ENCODE measurements around the gene TOX2.

TOX2 gene

GRCh38 chr20:44054118-44054517 lies 139.5 kb downstream of the TOX2 start:
- H3K4me1 ChIP-seq (ENCODE audit: control extremely low read depth in 1 of 4, control insufficient read depth in 4 of 4, insufficient read depth in 4 of 4, low read length in 3 of 4): no peaks in the 10 kb centered on the region
- peaks cover 0 to 11% (median 2%) of the 10 kb centered on the region in 5 experiments for H3K27me3 ChIP-seq (replicated peaks in 2 of 5; ENCODE audit: control insufficient read depth in 4 of 5, insufficient read depth in 5 of 5, low read length in 4 of 5)
- DNase-seq: no peak
- H3K27ac ChIP-seq (ENCODE audit: insufficient read depth in 1 of 2, low read depth in 1 of 2, low read length in 2 of 2, poor library complexity in 1 of 2, severe bottlenecking in 2 of 2): no peak overlapping the region
- no peaks in the 10 kb centered on the region for H3K36me3 ChIP-seq (ENCODE audit: control insufficient read depth in 4 of 4, insufficient read depth in 4 of 4, low read length in 3 of 4)
- no peak overlapping the region for H3K4me3 ChIP-seq (ENCODE audit: control insufficient read depth in 1 of 7, extremely low read depth in 1 of 7, insufficient read depth in 4 of 7, low read depth in 2 of 7, low read length in 6 of 7)
- H3K9me3 ChIP-seq (ENCODE audit: control extremely low read depth in 1 of 5, control insufficient read depth in 4 of 5, insufficient read depth in 2 of 5, low read depth in 1 of 5, low read length in 4 of 5): peaks cover 0 to 5% (median 0%) of the 10 kb centered on the region in 5 experiments
- WGBS (ENCODE audit: insufficient coverage): 96% methylated on average over 15 of the region's 16 CpGs
- CTCF ChIA-PET: interaction anchor here (0.9 to 5.6 kb wide), 4 partner anchors 27 to 306 kb away, joined by 3 to 83 read pairs (median 4); no protein-coding TSS in a partner anchor
- POLR2A ChIA-PET: no interaction called here

GRCh38 chr20:44054849-44055248 lies 140.2 kb downstream of the TOX2 start:
- ChIA-PET POLR2A (no interaction called here), CTCF (interaction anchor here (0.9 to 5.6 kb wide), 4 partner anchors 26 to 307 kb away, joined by 3 to 83 read pairs (median 4); no protein-coding TSS in a partner anchor)
- peaks cover 0 to 5% (median 0%) of the 10 kb centered on the region in 5 experiments for H3K9me3 ChIP-seq (ENCODE audit: control extremely low read depth in 1 of 5, control insufficient read depth in 4 of 5, insufficient read depth in 2 of 5, low read depth in 1 of 5, low read length in 4 of 5)
- no peak for DNase-seq
- H3K27me3 ChIP-seq (replicated peaks in 2 of 5; ENCODE audit: control insufficient read depth in 4 of 5, insufficient read depth in 5 of 5, low read length in 4 of 5): peaks cover 0 to 11% (median 2%) of the 10 kb centered on the region in 5 experiments
- no peaks in the 10 kb centered on the region for H3K36me3 ChIP-seq (ENCODE audit: control insufficient read depth in 4 of 4, insufficient read depth in 4 of 4, low read length in 3 of 4)
- 100% methylated on average over 3 of the region's 3 CpGs for WGBS (ENCODE audit: insufficient coverage)
- H3K27ac ChIP-seq (ENCODE audit: insufficient read depth in 1 of 2, low read depth in 1 of 2, low read length in 2 of 2, poor library complexity in 1 of 2, severe bottlenecking in 2 of 2): no peak overlapping the region
- H3K4me3 ChIP-seq (ENCODE audit: control insufficient read depth in 1 of 7, extremely low read depth in 1 of 7, insufficient read depth in 4 of 7, low read depth in 2 of 7, low read length in 6 of 7): no peak overlapping the region
- no peaks in the 10 kb centered on the region for H3K4me1 ChIP-seq (ENCODE audit: control extremely low read depth in 1 of 4, control insufficient read depth in 4 of 4, insufficient read depth in 4 of 4, low read length in 3 of 4)

DNA sequence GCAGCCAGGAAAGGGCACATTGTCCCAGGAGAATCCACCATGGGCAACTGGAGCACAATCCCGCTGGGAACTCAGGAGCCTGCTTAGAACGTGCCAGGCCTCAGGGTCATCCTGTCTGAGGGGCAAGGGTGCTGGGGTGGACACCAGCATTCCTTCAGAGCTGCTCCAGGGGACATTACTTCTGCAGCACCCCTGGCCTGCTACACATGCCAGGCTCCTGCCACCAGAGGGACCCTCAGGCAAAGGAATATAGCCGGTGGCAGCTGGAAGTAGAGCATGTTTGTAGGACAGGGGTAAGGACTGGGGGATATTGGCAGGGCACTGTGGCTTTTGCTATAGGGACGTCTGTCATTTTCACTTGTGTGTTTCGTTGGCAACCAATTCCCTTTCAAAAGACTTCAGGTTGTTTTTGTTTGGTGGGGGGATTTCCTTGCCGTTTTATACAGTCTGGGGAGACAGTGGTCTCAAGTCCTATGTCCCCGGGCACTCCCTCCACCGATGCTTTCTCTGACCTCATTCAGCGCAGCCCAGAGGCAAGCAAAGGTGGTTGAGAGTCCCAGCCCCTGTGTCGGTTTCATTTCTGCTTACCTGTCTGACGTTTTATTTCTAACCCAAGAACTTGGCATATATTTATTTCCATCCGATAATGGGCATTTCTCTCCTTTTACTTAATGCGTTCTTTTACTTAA lies 141.5 kb downstream of the TOX2 start:
- Histone ChIP-seq H3K27ac (ENCODE audit: insufficient read depth in 1 of 2, low read depth in 1 of 2, low read length in 2 of 2, poor library complexity in 1 of 2, severe bottlenecking in 2 of 2) (no peak overlapping the region), H3K36me3 (ENCODE audit: control insufficient read depth in 4 of 4, insufficient read depth in 4 of 4, low read length in 3 of 4) (no peaks in the 10 kb centered on the region), H3K4me3 (ENCODE audit: control insufficient read depth in 1 of 7, extremely low read depth in 1 of 7, insufficient read depth in 4 of 7, low read depth in 2 of 7, low read length in 6 of 7) (no peak overlapping the region), H3K9me3 (ENCODE audit: control extremely low read depth in 1 of 5, control insufficient read depth in 4 of 5, insufficient read depth in 2 of 5, low read depth in 1 of 5, low read length in 4 of 5) (peaks cover 0 to 5% (median 0%) of the 10 kb centered on the region in 5 experiments), H3K27me3 (replicated peaks in 2 of 5; ENCODE audit: control insufficient read depth in 4 of 5, insufficient read depth in 5 of 5, low read length in 4 of 5) (peaks cover 0 to 11% (median 2%) of the 10 kb centered on the region in 5 experiments), H3K4me1 (ENCODE audit: control extremely low read depth in 1 of 4, control insufficient read depth in 4 of 4, insufficient read depth in 4 of 4, low read length in 3 of 4) (no peaks in the 10 kb centered on the region)
- peak; percentile 53 to 73 (median 68) for DNase-seq
- 45% methylated on average over 8 of the region's 13 CpGs for WGBS (ENCODE audit: insufficient coverage)
- ChIA-PET POLR2A (no interaction called here), CTCF (interaction anchor here (0.6 to 5.6 kb wide), 6 partner anchors 9 to 42 kb away, joined by 3 to 83 read pairs (median 4); no protein-coding TSS in a partner anchor)

DNA sequence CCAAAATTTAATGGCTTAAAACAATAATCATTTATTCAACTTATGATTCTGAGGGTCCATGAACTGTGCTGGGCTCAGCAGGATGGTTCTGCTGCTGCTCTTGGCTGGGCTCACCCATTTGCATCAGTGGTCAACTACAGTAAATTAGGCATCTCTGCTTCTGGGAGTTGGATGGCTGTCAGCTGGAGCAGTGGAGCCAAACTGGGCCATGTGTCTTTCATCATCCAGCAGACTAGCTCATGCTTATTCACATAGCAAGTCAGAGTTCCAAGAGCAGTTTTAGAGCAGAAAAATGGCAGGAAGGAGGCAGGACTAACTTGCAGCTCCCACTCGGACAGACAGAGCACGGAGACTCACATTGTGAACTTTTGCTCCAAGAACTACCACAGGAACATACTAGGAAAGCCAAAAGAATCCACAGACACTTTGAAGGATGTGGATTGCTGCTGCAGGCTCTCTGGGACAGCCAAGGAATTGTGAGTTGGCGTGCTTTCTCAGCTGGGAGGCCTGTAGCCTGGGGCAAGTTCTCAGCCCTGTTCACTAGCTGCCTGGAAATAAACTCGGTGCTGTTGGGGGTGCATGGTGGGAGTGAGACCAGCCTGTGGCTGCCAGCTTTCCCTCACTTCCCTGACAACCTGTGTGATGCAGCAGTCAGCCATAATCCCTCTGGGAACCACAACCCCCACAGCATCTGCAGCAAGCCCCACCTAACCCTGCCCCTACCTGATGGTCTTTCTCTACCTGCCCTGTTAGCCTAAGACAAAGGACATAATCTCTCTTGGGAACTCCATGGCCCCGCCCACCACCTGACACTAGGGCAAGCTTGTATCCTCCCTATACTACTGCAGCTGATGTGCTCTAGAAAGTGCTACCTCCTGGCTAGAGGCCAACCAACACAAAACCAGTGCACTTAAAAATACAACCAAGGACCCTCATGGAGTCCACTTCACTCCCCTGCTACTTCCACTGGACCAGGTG lies 143.3 kb downstream of the TOX2 start:
- WGBS (ENCODE audit: insufficient coverage): 76% methylated on average over 5 of the region's 5 CpGs
- Histone ChIP-seq H3K36me3 (ENCODE audit: control insufficient read depth in 4 of 4, insufficient read depth in 4 of 4, low read length in 3 of 4) (no peaks in the 10 kb centered on the region), H3K4me3 (ENCODE audit: control insufficient read depth in 1 of 7, extremely low read depth in 1 of 7, insufficient read depth in 4 of 7, low read depth in 2 of 7, low read length in 6 of 7) (no peak overlapping the region), H3K27ac (ENCODE audit: insufficient read depth in 1 of 2, low read depth in 1 of 2, low read length in 2 of 2, poor library complexity in 1 of 2, severe bottlenecking in 2 of 2) (no peak overlapping the region), H3K9me3 (ENCODE audit: control extremely low read depth in 1 of 5, control insufficient read depth in 4 of 5, insufficient read depth in 2 of 5, low read depth in 1 of 5, low read length in 4 of 5) (peaks cover 0 to 5% (median 0%) of the 10 kb centered on the region in 5 experiments), H3K4me1 (ENCODE audit: control extremely low read depth in 1 of 4, control insufficient read depth in 4 of 4, insufficient read depth in 4 of 4, low read length in 3 of 4) (no peaks in the 10 kb centered on the region), H3K27me3 (replicated peaks in 2 of 5; ENCODE audit: control insufficient read depth in 4 of 5, insufficient read depth in 5 of 5, low read length in 4 of 5) (peaks cover 0 to 11% (median 2%) of the 10 kb centered on the region in 5 experiments)
- ChIA-PET CTCF (interaction anchor here (0.9 to 5.6 kb wide), 10 partner anchors 12 to 321 kb away, joined by 3 to 83 read pairs (median 4); no protein-coding TSS in a partner anchor), POLR2A (no interaction called here)
- DNase-seq: no peak

DNA sequence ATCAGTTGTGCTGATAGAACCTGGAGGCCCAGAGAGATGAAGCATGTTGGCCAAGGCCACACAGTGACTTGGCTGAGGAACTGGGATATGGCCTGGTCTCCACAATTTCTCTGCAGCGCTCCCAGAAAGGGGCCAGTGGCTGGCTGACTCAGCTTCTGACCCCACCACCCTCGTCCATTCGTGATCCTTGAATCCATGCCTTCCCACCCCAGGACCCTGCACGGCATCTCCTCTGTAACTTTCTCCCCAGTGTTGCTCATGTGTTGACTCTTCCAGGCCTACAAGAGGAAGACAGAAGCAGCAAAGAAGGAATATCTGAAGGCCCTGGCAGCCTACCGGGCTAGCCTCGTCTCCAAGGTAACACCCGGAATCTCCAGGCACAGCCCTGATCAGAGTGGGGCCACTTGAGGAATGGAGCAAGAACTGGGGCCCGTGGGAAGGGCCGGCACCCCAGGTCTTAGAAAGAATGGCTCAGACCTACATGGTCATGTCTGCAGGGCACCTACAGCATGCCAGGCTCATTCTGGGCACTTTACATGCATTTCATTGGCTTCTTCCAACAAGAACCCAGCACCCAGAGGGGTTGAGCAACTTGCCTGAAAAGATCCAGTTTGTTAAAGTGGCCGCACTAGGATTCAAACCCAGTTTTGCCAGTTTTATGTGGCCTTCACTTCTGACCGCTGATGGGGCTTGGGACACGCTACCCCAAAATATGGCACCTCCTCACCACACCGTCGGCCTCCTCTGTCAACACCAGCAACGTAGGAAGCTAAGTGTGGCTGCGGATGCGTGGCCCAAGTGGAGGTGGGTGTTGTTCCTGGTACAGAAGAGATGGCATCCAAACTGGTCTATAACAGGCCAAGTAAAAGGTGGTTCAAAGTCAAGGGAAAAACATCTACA lies 150.1 kb downstream of the TOX2 start:
- H3K4me1 ChIP-seq (ENCODE audit: control extremely low read depth in 1 of 4, control insufficient read depth in 4 of 4, insufficient read depth in 4 of 4, low read length in 3 of 4): peaks cover 3 to 17% (median 12%) of the 10 kb centered on the region in 4 experiments
- DNase-seq: no peak
- H3K27ac ChIP-seq (ENCODE audit: insufficient read depth in 1 of 2, low read depth in 1 of 2, low read length in 2 of 2, poor library complexity in 1 of 2, severe bottlenecking in 2 of 2): no peak overlapping the region
- WGBS (ENCODE audit: insufficient coverage): 97% methylated on average over 11 of the region's 17 CpGs
- ChIA-PET POLR2A (no interaction called here), CTCF (interaction anchor here (1.7 kb wide), 1 partner anchor 16 kb away, joined by 7 read pairs; no protein-coding TSS in a partner anchor)
- no peaks in the 10 kb centered on the region for H3K36me3 ChIP-seq (ENCODE audit: control insufficient read depth in 4 of 4, insufficient read depth in 4 of 4, low read length in 3 of 4)
- no peaks in the 10 kb centered on the region for H3K9me3 ChIP-seq (ENCODE audit: control extremely low read depth in 1 of 5, control insufficient read depth in 4 of 5, insufficient read depth in 2 of 5, low read depth in 1 of 5, low read length in 4 of 5)
- H3K4me3 ChIP-seq (ENCODE audit: control insufficient read depth in 1 of 7, extremely low read depth in 1 of 7, insufficient read depth in 4 of 7, low read depth in 2 of 7, low read length in 6 of 7): no peak overlapping the region
- H3K27me3 ChIP-seq (replicated peaks in 2 of 5; ENCODE audit: control insufficient read depth in 4 of 5, insufficient read depth in 5 of 5, low read length in 4 of 5): peaks cover 0 to 11% (median 4%) of the 10 kb centered on the region in 5 experiments

Measured in common myeloid progenitor, CD34-positive (primary cell).